SJSA1 (cell line): ENCODE data around the gene SPCS2. TPM values are rescaled to one million over a fixed set of nuclear protein-coding genes. Genes with fewer than 3 reads are reported as not detected.
"Not testable (repeated sequence)": the region's sequence is repeated elsewhere in the genome, so short reads cannot be mapped to it uniquely, and the experiment has no call there.

Source experiments
- DNase-seq, 2 experiments: peaks; one replicate each; pipeline ENCODE4 v3.0.0-alpha.2; 2015 to 2020; ENCODE audit warnings: low spot score in 2 of 2, low read depth in 1 of 2
- H3K27ac ChIP-seq: fragments of 250-450 bp; sonication (Bioruptor Pico); 2 replicates; pipeline ENCODE4 v1.5.1; 2020; ENCODE audit warnings: mild to moderate bottlenecking, moderate library complexity
- H3K27me3 ChIP-seq: fragments of 250-450 bp; sonication (Bioruptor Pico); replicated peaks from 2 replicates; pipeline ENCODE4 v1.5.1; 2020; ENCODE audit warnings: mild to moderate bottlenecking, moderate library complexity
- H3K36me3 ChIP-seq: fragments of 250-450 bp; sonication (Bioruptor Pico); 2 replicates; pipeline ENCODE4 v1.5.1; 2020; ENCODE audit warnings: mild to moderate bottlenecking
- H3K4me1 ChIP-seq: fragments of 250-450 bp; sonication (Bioruptor Pico); replicated peaks from 2 replicates; pipeline ENCODE4 v1.6.1; 2021; ENCODE audit warnings: mild to moderate bottlenecking
- H3K4me3 ChIP-seq: fragments of 250-450 bp; sonication (Bioruptor Pico); 2 replicates; pipeline ENCODE4 v1.5.1; 2020; ENCODE audit warnings: mild to moderate bottlenecking
- H3K9me3 ChIP-seq: fragments of 250-450 bp; sonication (Bioruptor Pico); replicated peaks from 2 replicates; pipeline ENCODE4 v1.5.1; 2020; ENCODE audit warnings: mild to moderate bottlenecking
- total RNA-seq: library from RNA; depleted of rRNA; stranded (reverse); fragments of >200 nt; shearing (Covaris generic); gene quantifications from 2 replicates; pipeline ENCODE4 v1.2.3, GENCODE V29; 2014

The SPCS2 gene
- total RNA-seq, 1 experiment from 2014 or later = 22.0 TPM

- H3K9me3 ChIP-seq = no peaks in the 10 kb centered on the region
- H3K4me3 ChIP-seq = no peak overlapping the region
- H3K27ac ChIP-seq = no peak overlapping the region
- no peaks in the 10 kb centered on the region for H3K4me1 ChIP-seq
- no peak for DNase-seq
- 0 out of 2 replicates have a peak, but pooled peaks cover 4% of the 10 kb centered on the region for H3K36me3 ChIP-seq
- no peaks in the 10 kb centered on the region for H3K27me3 ChIP-seq
These were observed 43.8 kb downstream of the SPCS2 start for GRCh38 chr11:74992852-74993251.

GRCh38 chr11:75000975-75001354 is 51.9 kb downstream of the SPCS2 start:
- Histone ChIP-seq H3K4me1 (no peaks in the 10 kb centered on the region), H3K27me3 (no peaks in the 10 kb centered on the region), H3K27ac (no peak overlapping the region), H3K4me3 (no peak overlapping the region), H3K9me3 (no peaks in the 10 kb centered on the region), H3K36me3 (no peaks in the 10 kb centered on the region)
- no peak for DNase-seq

- H3K4me1 ChIP-seq = no peaks in the 10 kb centered on the region
- H3K4me3 ChIP-seq = no peak overlapping the region
- no peak overlapping the region for H3K27ac ChIP-seq
- H3K36me3 ChIP-seq = no peaks in the 10 kb centered on the region
- DNase-seq = no peak
- H3K9me3 ChIP-seq = no peaks in the 10 kb centered on the region
- no peaks in the 10 kb centered on the region for H3K27me3 ChIP-seq
These were observed 52.6 kb downstream of the SPCS2 start for GRCh38 chr11:75001686-75002085.

- H3K36me3 ChIP-seq = no peaks in the 10 kb centered on the region
- H3K4me3 ChIP-seq = no peak overlapping the region
- no peak for DNase-seq
- no peaks in the 10 kb centered on the region for H3K27me3 ChIP-seq
- H3K27ac ChIP-seq = no peak overlapping the region
- H3K4me1 ChIP-seq = no peaks in the 10 kb centered on the region
- H3K9me3 ChIP-seq = no peaks in the 10 kb centered on the region
These were observed 53.5 kb downstream of the SPCS2 start for GRCh38 chr11:75002516-75002915.

- Histone ChIP-seq H3K27ac (no peak overlapping the region), H3K9me3 (no peaks in the 10 kb centered on the region), H3K27me3 (no peaks in the 10 kb centered on the region), H3K4me3 (no peak overlapping the region), H3K36me3 (no peaks in the 10 kb centered on the region), H3K4me1 (no peaks in the 10 kb centered on the region)
- no peak for DNase-seq
These were observed 55.1 kb downstream of the SPCS2 start for GRCh38 chr11:75004215-75004614.

GRCh38 chr11:75011357-75011756 is 62.3 kb downstream of the SPCS2 start:
- DNase-seq = no peak
- Histone ChIP-seq H3K27me3 (no peaks in the 10 kb centered on the region), H3K9me3 (no peaks in the 10 kb centered on the region), H3K27ac (no peak overlapping the region), H3K4me1 (no peaks in the 10 kb centered on the region), H3K36me3 (no peaks in the 10 kb centered on the region), H3K4me3 (no peak overlapping the region)

GRCh38 chr11:75011872-75012271 is 62.8 kb downstream of the SPCS2 start:
- DNase-seq = no peak
- no peaks in the 10 kb centered on the region for H3K36me3 ChIP-seq
- no peaks in the 10 kb centered on the region for H3K27me3 ChIP-seq
- no peak overlapping the region for H3K4me3 ChIP-seq
- no peaks in the 10 kb centered on the region for H3K9me3 ChIP-seq
- H3K27ac ChIP-seq = no peak overlapping the region
- H3K4me1 ChIP-seq = no peaks in the 10 kb centered on the region

- H3K4me1 ChIP-seq = no peaks in the 10 kb centered on the region
- H3K27me3 ChIP-seq = no peaks in the 10 kb centered on the region
- no peaks in the 10 kb centered on the region for H3K9me3 ChIP-seq
- no peak overlapping the region for H3K4me3 ChIP-seq
- H3K27ac ChIP-seq = no peak overlapping the region
- DNase-seq = no peak
- H3K36me3 ChIP-seq = no peaks in the 10 kb centered on the region
These were observed 64.0 kb downstream of the SPCS2 start for GRCh38 chr11:75013051-75013450.

GRCh38 chr11:75014129-75014528 is 65.1 kb downstream of the SPCS2 start:
- Histone ChIP-seq H3K9me3 (no peaks in the 10 kb centered on the region), H3K27ac (no peak overlapping the region), H3K27me3 (no peaks in the 10 kb centered on the region), H3K36me3 (no peaks in the 10 kb centered on the region), H3K4me1 (no peaks in the 10 kb centered on the region), H3K4me3 (no peak overlapping the region)
- DNase-seq = peak in 1 of 2 experiments; percentile 1

GRCh38 chr11:75019200-75019599 is 70.1 kb downstream of the SPCS2 start:
- H3K27me3 ChIP-seq, H3K4me1 ChIP-seq, H3K4me3 ChIP-seq, H3K27ac ChIP-seq, H3K9me3 ChIP-seq, H3K36me3 ChIP-seq, DNase-seq: not testable (repeated sequence)

- not testable (repeated sequence) for H3K36me3 ChIP-seq, H3K27ac ChIP-seq, DNase-seq, H3K9me3 ChIP-seq, H3K27me3 ChIP-seq, H3K4me1 ChIP-seq, H3K4me3 ChIP-seq
These were observed 71.3 kb downstream of the SPCS2 start for GRCh38 chr11:75020328-75020727.

- H3K27ac ChIP-seq = no peak overlapping the region
- DNase-seq = no peak
- H3K36me3 ChIP-seq = no peaks in the 10 kb centered on the region
- H3K9me3 ChIP-seq = no peaks in the 10 kb centered on the region
- H3K4me3 ChIP-seq = no peak overlapping the region
- no peaks in the 10 kb centered on the region for H3K27me3 ChIP-seq
- H3K4me1 ChIP-seq = no peaks in the 10 kb centered on the region
These were observed 73.2 kb downstream of the SPCS2 start for GRCh38 chr11:75022296-75022695.

- no peaks in the 10 kb centered on the region for H3K27me3 ChIP-seq
- DNase-seq = peak; percentile 49 to 66
- H3K4me1 ChIP-seq = no peaks in the 10 kb centered on the region
- no peaks in the 10 kb centered on the region for H3K36me3 ChIP-seq
- H3K4me3 ChIP-seq = no peak overlapping the region
- H3K27ac ChIP-seq = no peak overlapping the region
- no peaks in the 10 kb centered on the region for H3K9me3 ChIP-seq
These were observed 73.8 kb downstream of the SPCS2 start for GRCh38 chr11:75022759-75023396.

- H3K27ac ChIP-seq = no peak overlapping the region
- H3K4me1 ChIP-seq = no peaks in the 10 kb centered on the region
- no peak for DNase-seq
These were observed 74.5 kb downstream of the SPCS2 start for GRCh38 chr11:75023446-75024067.

GRCh38 chr11:75024068-75024449 is 75.0 kb downstream of the SPCS2 start:
- no peak overlapping the region for H3K4me3 ChIP-seq
- no peaks in the 10 kb centered on the region for H3K4me1 ChIP-seq
- no peaks in the 10 kb centered on the region for H3K36me3 ChIP-seq
- no peak overlapping the region for H3K27ac ChIP-seq
- no peaks in the 10 kb centered on the region for H3K9me3 ChIP-seq
- no peaks in the 10 kb centered on the region for H3K27me3 ChIP-seq
- no peak for DNase-seq

More at GRCh38 chr11:75023446-75024067, 74.5 kb downstream of the SPCS2 start:
- H3K9me3 ChIP-seq = no peaks in the 10 kb centered on the region
- H3K36me3 ChIP-seq = no peaks in the 10 kb centered on the region
- H3K4me3 ChIP-seq = no peak overlapping the region
- no peaks in the 10 kb centered on the region for H3K27me3 ChIP-seq
